ENCODE measurements around the gene PEX14. TPM values are rescaled to one million over a fixed set of nuclear protein-coding genes. Genes with fewer than 3 reads are reported as not detected.

Gene PEX14
- polyA plus RNA-seq, 1 donor (not counting 4 experiments of a cell fraction or from before 2014, with no cell fraction given) = 8.4 TPM

- Histone ChIP-seq H3K4me3 (ENCODE audit: control insufficient read depth in 2 of 3, extremely low read depth in 1 of 3, insufficient read depth in 2 of 3, low read depth in 1 of 3, low read length in 3 of 3) (no peak overlapping the region), H3K27ac (ENCODE audit: control insufficient read depth, insufficient read depth, low read length) (no peak overlapping the region), H3K9ac (ENCODE audit: control insufficient read depth, extremely low read depth, insufficient read depth, low read length) (no peak overlapping the region), H3K27me3 (ENCODE audit: control insufficient read depth, extremely low read depth, insufficient read depth, low read length) (no peaks in the 10 kb centered on the region), H3K79me2 (ENCODE audit: control insufficient read depth, insufficient read depth, low read length) (no peaks in the 10 kb centered on the region), H3K4me1 (ENCODE audit: control insufficient read depth, extremely low read depth, insufficient read depth, low read length) (no peaks in the 10 kb centered on the region), H4K20me1 (ENCODE audit: control insufficient read depth, extremely low read depth, insufficient read depth, low read length) (no peaks in the 10 kb centered on the region), H3K36me3 (ENCODE audit: control insufficient read depth in 2 of 2, extremely low read depth in 1 of 2, insufficient read depth in 2 of 2, low read length in 2 of 2) (peaks cover 0 to 2% of the 10 kb centered on the region in 2 experiments), H3K9me1 (ENCODE audit: control insufficient read depth, extremely low read depth, insufficient read depth, low read length) (no peaks in the 10 kb centered on the region), H3K9me3 (ENCODE audit: control insufficient read depth, low read depth, low read length) (no peaks in the 10 kb centered on the region), H3K4me2 (ENCODE audit: control insufficient read depth, extremely low read depth, insufficient read depth, low read depth, low read length) (no peak overlapping the region), H2AFZ (ENCODE audit: control insufficient read depth, low read length) (no peak overlapping the region)
- no peak for FAIRE-seq
- dilution Hi-C loops (cut with MboI; ENCODE audit: extremely low pct_ligation_motif_present, low sequenced_read_pairs) = no loop called here
- DNase-seq (ENCODE audit: low read depth, low spot score) = no peak
- TF ChIP-seq EZH2 (IDR thresholded peaks at IDR 0.05; ENCODE audit: low read length) = no peak
- TF ChIP-seq CTCF (optimal IDR thresholded peaks at IDR 0.05 in 1 of 3, IDR thresholded peaks at IDR 0.05 in 1 of 3, conservative IDR thresholded peaks at IDR 0.05 in 1 of 3; ENCODE audit: extremely low read depth in 1 of 3, insufficient read depth in 2 of 3, low read length in 3 of 3) = no peak
Measured at GRCh38 chr1:10608690-10609089, 133.9 kb downstream of the PEX14 start.

GRCh38 chr1:10610901-10611600, 136.3 kb downstream of the PEX14 start:
- Histone ChIP-seq H3K9me3 (ENCODE audit: control insufficient read depth, low read depth, low read length) (no peaks in the 10 kb centered on the region), H3K36me3 (ENCODE audit: control insufficient read depth in 2 of 2, extremely low read depth in 1 of 2, insufficient read depth in 2 of 2, low read length in 2 of 2) (peaks cover 0 to 3% of the 10 kb centered on the region in 2 experiments), H3K27ac (ENCODE audit: control insufficient read depth, insufficient read depth, low read length) (no peak overlapping the region), H3K4me3 (ENCODE audit: control insufficient read depth in 2 of 3, extremely low read depth in 1 of 3, insufficient read depth in 2 of 3, low read depth in 1 of 3, low read length in 3 of 3) (no peak overlapping the region), H3K9ac (ENCODE audit: control insufficient read depth, extremely low read depth, insufficient read depth, low read length) (no peak overlapping the region), H3K9me1 (ENCODE audit: control insufficient read depth, extremely low read depth, insufficient read depth, low read length) (no peaks in the 10 kb centered on the region), H3K4me2 (ENCODE audit: control insufficient read depth, extremely low read depth, insufficient read depth, low read depth, low read length) (no peak overlapping the region), H3K27me3 (ENCODE audit: control insufficient read depth, extremely low read depth, insufficient read depth, low read length) (no peaks in the 10 kb centered on the region), H3K4me1 (ENCODE audit: control insufficient read depth, extremely low read depth, insufficient read depth, low read length) (no peaks in the 10 kb centered on the region), H2AFZ (ENCODE audit: control insufficient read depth, low read length) (no peak overlapping the region), H4K20me1 (ENCODE audit: control insufficient read depth, extremely low read depth, insufficient read depth, low read length) (no peaks in the 10 kb centered on the region), H3K79me2 (ENCODE audit: control insufficient read depth, insufficient read depth, low read length) (no peaks in the 10 kb centered on the region)
- no peak for DNase-seq (ENCODE audit: low read depth, low spot score)
- no peak for FAIRE-seq
- TF ChIP-seq EZH2 (IDR thresholded peaks at IDR 0.05; ENCODE audit: low read length) = no peak
- no peak for TF ChIP-seq CTCF (optimal IDR thresholded peaks at IDR 0.05 in 1 of 3, IDR thresholded peaks at IDR 0.05 in 1 of 3, conservative IDR thresholded peaks at IDR 0.05 in 1 of 3; ENCODE audit: extremely low read depth in 1 of 3, insufficient read depth in 2 of 3, low read length in 3 of 3)
- dilution Hi-C loops (cut with MboI; ENCODE audit: extremely low pct_ligation_motif_present, low sequenced_read_pairs) = no loop called here

Measured in keratinocyte (primary cell).